PFSK-1 (cell line): ENCODE measurements around the gene PHRF1.

ENCODE experiments used
- POLR2AphosphoS5 ChIP-seq: IDR thresholded peaks from 2 replicates; pipeline ENCODE4 v1.6.1; 2012; ENCODE audit warnings: low read depth, mild to moderate bottlenecking, control low read depth, low read length, moderate library complexity
- SIN3A ChIP-seq: IDR thresholded peaks from 2 replicates; pipeline ENCODE4 v1.6.1; 2012; ENCODE audit warnings: mild to moderate bottlenecking, low read length, moderate library complexity, borderline replicate concordance; ENCODE audit not compliant: insufficient read depth
- TAF1 ChIP-seq: IDR thresholded peaks from 2 replicates; pipeline ENCODE4 v1.6.1; 2012; ENCODE audit warnings: low read length, control low read depth, borderline replicate concordance; ENCODE audit not compliant: insufficient read depth
- TF ChIP-seq, protein P1 (sequence below), 2 experiments: IDR thresholded peaks; 2 replicates each; pipeline versions ENCODE4 v1.6.1 to v1.8.0; 2011 to 2012; ENCODE audit warnings: low read depth in 2 of 2, low read length in 2 of 2, control low read depth in 1 of 2, inconsistent platforms in 1 of 2, mild to moderate bottlenecking in 1 of 2, moderate library complexity in 1 of 2; ENCODE audit not compliant: insufficient read depth in 1 of 2

GRCh38 chr11:587978-588380 is 11.7 kb downstream of the PHRF1 start:
- TF ChIP-seq TAF1: no peak
- TF ChIP-seq, protein P1, sequence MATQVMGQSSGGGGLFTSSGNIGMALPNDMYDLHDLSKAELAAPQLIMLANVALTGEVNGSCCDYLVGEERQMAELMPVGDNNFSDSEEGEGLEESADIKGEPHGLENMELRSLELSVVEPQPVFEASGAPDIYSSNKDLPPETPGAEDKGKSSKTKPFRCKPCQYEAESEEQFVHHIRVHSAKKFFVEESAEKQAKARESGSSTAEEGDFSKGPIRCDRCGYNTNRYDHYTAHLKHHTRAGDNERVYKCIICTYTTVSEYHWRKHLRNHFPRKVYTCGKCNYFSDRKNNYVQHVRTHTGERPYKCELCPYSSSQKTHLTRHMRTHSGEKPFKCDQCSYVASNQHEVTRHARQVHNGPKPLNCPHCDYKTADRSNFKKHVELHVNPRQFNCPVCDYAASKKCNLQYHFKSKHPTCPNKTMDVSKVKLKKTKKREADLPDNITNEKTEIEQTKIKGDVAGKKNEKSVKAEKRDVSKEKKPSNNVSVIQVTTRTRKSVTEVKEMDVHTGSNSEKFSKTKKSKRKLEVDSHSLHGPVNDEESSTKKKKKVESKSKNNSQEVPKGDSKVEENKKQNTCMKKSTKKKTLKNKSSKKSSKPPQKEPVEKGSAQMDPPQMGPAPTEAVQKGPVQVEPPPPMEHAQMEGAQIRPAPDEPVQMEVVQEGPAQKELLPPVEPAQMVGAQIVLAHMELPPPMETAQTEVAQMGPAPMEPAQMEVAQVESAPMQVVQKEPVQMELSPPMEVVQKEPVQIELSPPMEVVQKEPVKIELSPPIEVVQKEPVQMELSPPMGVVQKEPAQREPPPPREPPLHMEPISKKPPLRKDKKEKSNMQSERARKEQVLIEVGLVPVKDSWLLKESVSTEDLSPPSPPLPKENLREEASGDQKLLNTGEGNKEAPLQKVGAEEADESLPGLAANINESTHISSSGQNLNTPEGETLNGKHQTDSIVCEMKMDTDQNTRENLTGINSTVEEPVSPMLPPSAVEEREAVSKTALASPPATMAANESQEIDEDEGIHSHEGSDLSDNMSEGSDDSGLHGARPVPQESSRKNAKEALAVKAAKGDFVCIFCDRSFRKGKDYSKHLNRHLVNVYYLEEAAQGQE (IDR thresholded peaks at IDR 0.05; ENCODE audit: insufficient read depth in 1 of 2, low read depth in 2 of 2, low read length in 2 of 2): no peak
- TF ChIP-seq SIN3A: no peak
- TF ChIP-seq POLR2AphosphoS5: no peak
